ENCODE results near the gene RNF157.

RNF157 gene

GRCh38 chr17:76153640-76154039, 86.7 kb downstream of the RNF157 start:
- H3K27me3 ChIP-seq (ENCODE audit: insufficient read depth, poor library complexity, severe bottlenecking) = no peaks in the 10 kb centered on the region
- no peak overlapping the region for H3K4me3 ChIP-seq (ENCODE audit: severe bottlenecking)
- H3K4me1 ChIP-seq (ENCODE audit: insufficient read depth, poor library complexity, severe bottlenecking) = no peaks in the 10 kb centered on the region
- TF ChIP-seq CTCF (IDR thresholded peaks at IDR 0.05; ENCODE audit: poor library complexity, severe bottlenecking) = no peak
- H3K36me3 ChIP-seq (ENCODE audit: low read depth) = no peaks in the 10 kb centered on the region
- ATAC-seq (ENCODE audit: low read depth) (no peak), DNase-seq (ENCODE audit: low spot score) (no peak)
- H3K27ac ChIP-seq (ENCODE audit: poor library complexity, severe bottlenecking) = no peak overlapping the region
- no peaks in the 10 kb centered on the region for H3K9me3 ChIP-seq (ENCODE audit: severe bottlenecking)

GRCh38 chr17:76153202-76153601, 87.1 kb downstream of the RNF157 start:
- DNase-seq (ENCODE audit: low spot score) = no peak
- no peaks in the 10 kb centered on the region for H3K36me3 ChIP-seq (ENCODE audit: low read depth)
- no peak overlapping the region for H3K27ac ChIP-seq (ENCODE audit: poor library complexity, severe bottlenecking)
- no peak for TF ChIP-seq CTCF (IDR thresholded peaks at IDR 0.05; ENCODE audit: poor library complexity, severe bottlenecking)
- no peaks in the 10 kb centered on the region for H3K4me1 ChIP-seq (ENCODE audit: insufficient read depth, poor library complexity, severe bottlenecking)
- no peak for ATAC-seq (ENCODE audit: low read depth)
- H3K9me3 ChIP-seq (ENCODE audit: severe bottlenecking) = no peaks in the 10 kb centered on the region
- H3K27me3 ChIP-seq (ENCODE audit: insufficient read depth, poor library complexity, severe bottlenecking) = no peaks in the 10 kb centered on the region
- H3K4me3 ChIP-seq (ENCODE audit: severe bottlenecking) = no peak overlapping the region

DNA sequence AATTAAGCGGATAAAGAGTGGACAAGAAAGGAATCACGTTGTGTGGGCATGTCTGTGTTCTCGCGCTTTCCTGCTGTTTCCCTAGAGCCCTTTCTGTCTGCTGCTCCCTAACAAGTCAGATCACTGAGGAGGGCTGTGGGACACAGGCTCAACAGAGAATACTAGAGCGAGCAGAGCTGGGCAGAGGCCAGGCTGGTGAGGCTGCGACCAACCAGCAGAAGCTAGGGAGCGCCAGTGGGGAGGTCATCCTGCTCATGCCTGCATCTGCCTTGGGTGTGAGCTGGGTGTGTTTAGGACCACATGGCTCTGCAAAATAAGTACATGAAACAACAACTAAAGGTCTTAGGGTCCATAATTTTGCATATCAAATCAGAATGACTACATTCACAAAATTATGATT, 87.7 kb downstream of the RNF157 start:
- ATAC-seq (ENCODE audit: low read depth) = no peak
- Histone ChIP-seq H3K36me3 (ENCODE audit: low read depth) (no peaks in the 10 kb centered on the region), H3K4me1 (ENCODE audit: insufficient read depth, poor library complexity, severe bottlenecking) (no peaks in the 10 kb centered on the region), H3K27ac (ENCODE audit: poor library complexity, severe bottlenecking) (no peak overlapping the region), H3K4me3 (ENCODE audit: severe bottlenecking) (no peak overlapping the region), H3K9me3 (ENCODE audit: severe bottlenecking) (no peaks in the 10 kb centered on the region), H3K27me3 (ENCODE audit: insufficient read depth, poor library complexity, severe bottlenecking) (no peaks in the 10 kb centered on the region)
- TF ChIP-seq CTCF (IDR thresholded peaks at IDR 0.05; ENCODE audit: poor library complexity, severe bottlenecking) = no peak
- DNase-seq (ENCODE audit: low spot score) = no peak

DNA sequence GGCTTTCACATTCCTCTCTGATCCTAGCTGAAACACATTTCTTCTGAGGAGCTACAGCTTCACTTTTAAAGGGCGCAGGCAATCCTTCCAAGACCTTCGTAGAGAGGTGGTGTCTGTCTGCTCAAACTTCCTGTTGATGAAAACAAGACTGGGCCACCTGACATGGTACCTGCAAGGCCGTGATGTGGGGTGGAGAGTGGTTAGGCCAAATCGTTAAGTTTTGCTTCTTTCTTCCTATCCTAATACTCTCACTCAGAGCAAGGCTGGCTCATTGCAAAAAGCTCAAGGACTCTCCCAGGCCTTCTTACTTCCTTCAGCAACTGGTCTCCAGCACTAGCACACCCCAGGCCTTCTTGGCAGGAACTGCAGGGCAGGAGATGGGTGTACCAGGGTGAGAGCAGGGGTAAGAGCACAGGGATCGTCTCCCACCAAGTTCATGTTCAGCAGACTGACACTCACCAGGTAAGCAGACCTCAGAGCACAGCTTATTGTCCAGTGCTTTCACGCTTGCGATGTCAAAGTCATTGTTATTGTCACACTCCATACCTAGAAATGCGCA, 88.3 kb downstream of the RNF157 start:
- Histone ChIP-seq H3K9me3 (ENCODE audit: severe bottlenecking) (no peaks in the 10 kb centered on the region), H3K27me3 (ENCODE audit: insufficient read depth, poor library complexity, severe bottlenecking) (no peaks in the 10 kb centered on the region), H3K27ac (ENCODE audit: poor library complexity, severe bottlenecking) (no peak overlapping the region), H3K4me3 (ENCODE audit: severe bottlenecking) (no peak overlapping the region), H3K4me1 (ENCODE audit: insufficient read depth, poor library complexity, severe bottlenecking) (no peaks in the 10 kb centered on the region), H3K36me3 (ENCODE audit: low read depth) (no peaks in the 10 kb centered on the region)
- no peak for TF ChIP-seq CTCF (IDR thresholded peaks at IDR 0.05; ENCODE audit: poor library complexity, severe bottlenecking)
- DNase-seq (ENCODE audit: low spot score) (no peak), ATAC-seq (ENCODE audit: low read depth) (no peak)

DNA sequence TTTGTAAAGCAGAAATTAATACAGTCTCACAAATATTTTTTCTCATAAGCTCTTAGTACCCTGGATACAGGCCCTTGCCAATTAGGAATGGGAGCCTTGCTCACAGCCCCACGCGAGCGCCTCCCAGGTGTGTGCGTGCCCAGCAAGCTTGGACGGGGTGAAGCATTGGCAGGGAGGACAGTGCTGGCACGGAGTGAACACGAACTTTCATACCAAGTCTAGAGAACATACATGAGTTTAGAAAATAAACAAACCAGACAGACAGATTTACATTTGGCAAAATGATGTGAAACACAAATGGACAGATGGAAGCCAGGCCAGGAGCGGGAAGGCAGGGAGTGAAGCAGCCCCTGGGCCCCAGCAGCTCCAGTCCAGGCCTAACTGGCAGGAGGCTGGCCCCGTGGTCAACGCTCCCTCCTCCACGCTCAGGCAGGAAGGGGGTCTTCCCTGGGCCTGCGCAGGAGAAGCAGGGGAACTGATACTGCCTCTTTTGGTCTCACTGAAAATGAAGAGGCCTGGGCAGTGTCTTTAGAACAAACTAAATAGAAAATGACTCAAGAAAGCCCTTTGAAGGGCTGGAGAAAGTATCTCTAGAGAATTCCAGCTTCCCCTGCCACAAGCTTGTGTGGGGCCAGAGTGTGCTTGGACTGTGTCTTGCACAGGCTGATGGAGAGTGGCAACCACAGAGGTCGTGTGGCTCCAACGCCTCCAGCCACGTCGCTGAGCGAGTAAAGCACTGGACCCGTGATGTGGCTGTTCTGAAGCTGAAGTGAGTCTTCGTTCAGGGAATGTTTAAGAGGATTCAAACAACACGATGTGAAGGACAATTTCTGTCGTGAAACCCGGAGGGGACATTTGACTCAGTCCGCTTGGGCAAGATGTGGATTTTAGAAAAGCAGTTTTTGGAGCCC, 89.3 kb downstream of the RNF157 start:
- Histone ChIP-seq H3K4me3 (ENCODE audit: severe bottlenecking) (no peak overlapping the region), H3K9me3 (ENCODE audit: severe bottlenecking) (no peaks in the 10 kb centered on the region), H3K4me1 (ENCODE audit: insufficient read depth, poor library complexity, severe bottlenecking) (no peaks in the 10 kb centered on the region), H3K27me3 (ENCODE audit: insufficient read depth, poor library complexity, severe bottlenecking) (no peaks in the 10 kb centered on the region), H3K27ac (ENCODE audit: poor library complexity, severe bottlenecking) (no peak overlapping the region), H3K36me3 (ENCODE audit: low read depth) (no peaks in the 10 kb centered on the region)
- ATAC-seq (ENCODE audit: low read depth) (no peak), DNase-seq (ENCODE audit: low spot score) (no peak)
- no peak for TF ChIP-seq CTCF (IDR thresholded peaks at IDR 0.05; ENCODE audit: poor library complexity, severe bottlenecking)
